Stimulated activated naive CD8-positive, alpha-beta T cell treated with anti-CD3 and anti-CD28 coated beads, Interleukin-15, amount 100 ng/mL, for 72 hours (primary cell): ENCODE results near the gene IL34.
"Not testable (repeated sequence)": the region's sequence is repeated elsewhere in the genome, so short reads cannot be mapped to it uniquely, and the experiment has no call there.

Source experiments
- ATAC-seq: fragments of 150-1000 bp; cut with Tn5 transposase; 2 replicates; pipeline ENCODE4 v1.10.0; 2021; ENCODE audit warnings: mild to moderate bottlenecking, moderate library complexity
- DNase-seq, 2 donors: peaks; one replicate each; pipeline ENCODE4 v3.0.0; 2021 to 2022
- H3K27ac Mint-ChIP-seq, 2 donors: one replicate each; pipeline ENCODE4 v1.8.0; 2022; ENCODE audit warnings: mild to moderate bottlenecking in 2 of 2, mixed read lengths in 2 of 2, moderate library complexity in 2 of 2
- H3K27me3 Mint-ChIP-seq: one replicate; pipeline ENCODE4 v1.8.0; 2022; ENCODE audit warnings: mixed read lengths
- H3K4me1 Mint-ChIP-seq: one replicate; pipeline ENCODE4 v1.8.0; 2022; ENCODE audit warnings: mild to moderate bottlenecking, mixed read lengths
- H3K4me3 Mint-ChIP-seq, 2 donors: one replicate each; pipeline ENCODE4 v1.8.0; 2022; ENCODE audit warnings: mild to moderate bottlenecking in 2 of 2, mixed read lengths in 2 of 2, moderate library complexity in 1 of 2
- H3K9me3 Mint-ChIP-seq, 2 donors: one replicate each; pipeline ENCODE4 v1.8.0; 2022; ENCODE audit warnings: mixed read lengths in 2 of 2

IL34 gene

DNA sequence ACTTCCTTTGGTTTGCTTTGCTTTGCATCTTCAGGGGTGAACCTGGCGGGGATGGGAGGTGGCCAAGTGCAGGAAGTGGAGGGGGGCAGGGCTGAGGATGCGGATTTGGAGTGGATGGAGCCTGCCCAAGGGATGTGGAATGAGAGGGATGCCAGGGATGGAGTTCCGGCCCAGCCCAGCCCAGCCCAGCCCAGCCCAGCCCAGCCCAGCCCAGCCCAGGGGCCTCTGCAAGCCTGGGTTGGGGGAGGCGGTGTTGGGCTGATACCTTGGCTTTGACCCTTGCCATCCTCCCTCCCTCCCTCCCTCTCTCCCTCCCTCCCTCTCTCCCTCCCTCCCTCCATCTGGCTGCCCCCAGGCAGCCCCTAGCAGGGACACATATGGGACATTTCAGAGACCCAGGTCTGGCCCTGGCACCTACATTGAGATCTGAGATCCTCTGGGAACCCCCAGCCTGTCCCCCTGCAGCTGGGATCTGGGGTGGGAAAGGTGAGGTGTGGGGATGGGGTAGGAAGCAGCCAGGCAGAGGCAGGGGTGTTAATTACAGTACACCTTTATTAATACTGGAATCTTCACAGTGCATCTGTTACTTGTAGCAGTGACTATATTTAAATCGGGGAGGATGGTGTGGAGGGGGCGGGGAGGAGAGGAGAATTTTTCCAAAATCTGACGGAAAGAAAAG, 14.5 kb downstream of the IL34 start:
- no peak for ATAC-seq
- no peak overlapping the region for H3K4me3 Mint-ChIP-seq
- H3K27ac Mint-ChIP-seq, result no peak overlapping the region
- no peak for DNase-seq
- no peaks in the 10 kb centered on the region for H3K27me3 Mint-ChIP-seq
- H3K4me1 Mint-ChIP-seq, result peaks cover 11% of the 10 kb centered on the region
- H3K9me3 Mint-ChIP-seq, result no peaks in the 10 kb centered on the region

- H3K27me3 Mint-ChIP-seq, result no peaks in the 10 kb centered on the region
- no peaks in the 10 kb centered on the region for H3K9me3 Mint-ChIP-seq
- no peak overlapping the region for H3K4me3 Mint-ChIP-seq
- H3K4me1 Mint-ChIP-seq, result peaks cover 11% of the 10 kb centered on the region
- no peak for DNase-seq
- peak overlapping the region in 1 of 2 donors; percentile 44 for H3K27ac Mint-ChIP-seq
- no peak for ATAC-seq
Observed at GRCh38 chr16:70661534-70661917, 15.2 kb downstream of the IL34 start.

DNA sequence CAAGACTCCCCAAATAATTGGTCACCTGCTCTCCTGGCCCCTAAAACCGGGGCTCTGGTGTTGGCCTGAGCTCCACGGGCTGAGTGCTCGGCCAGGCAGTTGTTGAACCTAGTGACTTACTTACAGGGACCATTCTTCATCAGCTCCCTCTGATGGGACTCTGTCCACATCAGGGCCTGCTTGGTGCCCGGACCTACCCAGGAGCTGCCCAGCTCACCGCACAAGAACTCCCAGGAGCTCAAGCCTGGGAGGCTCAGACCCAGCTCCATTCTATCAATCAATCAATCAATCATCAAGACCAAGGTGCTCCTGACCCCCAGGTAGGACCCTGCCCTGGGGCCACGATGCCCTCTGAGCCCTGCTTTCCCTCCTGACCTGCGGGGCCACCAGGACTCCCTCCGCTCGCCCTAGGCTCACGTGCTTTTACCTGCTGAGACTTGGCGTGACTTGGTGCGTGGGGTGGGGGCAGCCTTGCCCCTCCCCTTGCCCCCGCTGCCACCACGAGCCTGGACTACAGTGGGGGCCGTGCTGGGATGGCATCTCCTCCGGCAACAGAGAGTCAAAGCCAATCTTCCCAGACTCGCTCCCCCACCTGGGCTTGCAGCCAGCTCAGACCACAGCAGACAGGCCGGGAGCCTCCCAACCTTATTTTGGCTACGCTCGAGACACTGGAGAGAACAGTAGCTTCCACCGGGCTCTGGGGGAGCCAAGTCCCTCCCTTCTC, 15.7 kb downstream of the IL34 start:
- Mint-ChIP-seq H3K4me3 (no peak overlapping the region), H3K27ac (no peak overlapping the region), H3K4me1 (peaks cover 11% of the 10 kb centered on the region), H3K9me3 (no peaks in the 10 kb centered on the region), H3K27me3 (no peaks in the 10 kb centered on the region)
- no peak for ATAC-seq
- no peak for DNase-seq

- H3K27me3 Mint-ChIP-seq, result no peaks in the 10 kb centered on the region
- no peak for ATAC-seq
- no peak overlapping the region for H3K4me3 Mint-ChIP-seq
- peak overlapping the region in 1 of 2 donors; percentile 95 for H3K27ac Mint-ChIP-seq
- H3K4me1 Mint-ChIP-seq, result peaks cover 11% of the 10 kb centered on the region
- DNase-seq, result no peak
- no peaks in the 10 kb centered on the region for H3K9me3 Mint-ChIP-seq
Observed at GRCh38 chr16:70662991-70663523, 16.7 kb downstream of the IL34 start.

DNA sequence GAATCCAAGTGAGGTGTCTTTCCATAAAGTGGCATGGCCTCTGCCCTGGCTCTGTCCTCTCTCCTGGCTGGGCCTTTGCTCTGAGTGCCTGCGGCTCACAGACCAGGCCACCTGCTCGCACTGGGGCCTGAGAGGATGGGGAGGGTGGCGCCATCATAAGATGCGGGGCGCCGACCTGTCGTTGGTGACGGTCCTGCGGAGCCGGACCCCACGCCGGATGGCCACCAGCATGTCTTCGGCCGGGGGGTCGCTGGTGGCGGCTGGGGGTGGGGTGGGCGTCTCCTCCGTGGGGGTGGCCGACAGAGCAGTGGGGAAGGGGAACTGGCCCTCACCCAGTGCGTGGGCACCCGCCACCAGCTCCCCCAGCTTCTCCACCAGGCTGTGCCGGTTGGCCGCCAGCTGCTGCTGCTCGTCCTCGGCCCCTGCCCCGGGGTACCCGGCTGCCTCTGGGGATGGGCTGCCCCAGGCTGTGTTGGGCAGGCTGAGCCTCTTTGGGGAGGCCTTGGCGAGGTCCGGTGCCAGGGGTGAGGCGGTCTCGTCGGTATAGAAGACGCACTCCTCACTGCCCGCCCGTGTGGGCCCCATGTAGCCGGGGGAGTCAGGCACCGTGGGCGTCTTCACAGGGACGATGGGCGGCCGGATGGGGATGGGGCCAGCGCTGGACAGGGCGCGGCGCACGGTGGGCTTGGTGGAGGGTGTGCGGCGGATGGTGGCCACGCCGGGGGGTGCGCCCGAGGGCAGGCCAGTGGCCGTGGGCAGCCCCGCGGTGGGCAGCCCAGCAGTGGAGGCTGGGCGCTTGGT, 17.4 kb downstream of the IL34 start:
- no peaks in the 10 kb centered on the region for H3K9me3 Mint-ChIP-seq
- H3K4me1 Mint-ChIP-seq, result peaks cover 11% of the 10 kb centered on the region
- ATAC-seq (peak; percentile 61), DNase-seq (no peak)
- H3K4me3 Mint-ChIP-seq, result no peak overlapping the region
- H3K27me3 Mint-ChIP-seq, result no peaks in the 10 kb centered on the region
- H3K27ac Mint-ChIP-seq, result no peak overlapping the region

DNA sequence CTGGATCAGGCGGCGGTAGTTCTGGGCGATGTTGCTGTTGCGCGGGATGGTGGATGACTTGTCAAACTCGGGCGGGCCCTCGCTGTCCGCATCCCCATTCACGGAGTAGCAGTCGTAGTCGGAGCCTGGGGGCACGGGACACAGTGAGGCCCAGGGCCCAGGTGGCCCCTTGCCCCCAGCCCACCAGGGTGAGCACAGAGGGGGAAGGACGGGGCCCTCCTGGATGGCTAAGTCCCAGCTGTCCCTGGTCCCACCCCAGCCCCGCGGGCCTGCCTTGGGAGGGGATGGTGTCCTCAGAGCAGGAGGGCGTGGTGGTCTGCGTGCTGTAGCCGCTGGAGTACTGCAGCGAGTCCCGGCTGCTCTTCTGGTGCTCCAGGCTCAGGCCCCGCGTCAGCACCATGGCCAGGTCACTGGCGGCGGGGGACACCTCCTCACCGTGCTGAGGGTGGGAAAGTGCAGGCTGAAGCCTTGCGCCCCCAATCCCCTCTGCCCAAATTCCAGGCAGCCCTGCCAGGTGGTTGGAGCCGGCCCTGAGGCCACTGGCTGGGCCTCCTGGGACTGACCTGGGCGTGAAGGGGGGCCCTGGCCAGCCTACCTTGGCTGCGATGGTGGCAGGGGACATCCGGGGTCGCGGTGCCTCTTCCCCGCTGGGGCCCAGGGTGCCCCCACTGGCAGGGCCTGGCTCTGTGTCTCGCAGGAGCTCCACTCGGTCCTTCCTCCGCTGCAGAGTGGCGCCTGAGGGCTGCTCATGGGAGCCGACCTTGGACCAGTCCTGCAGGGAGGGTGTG, 18.2 kb downstream of the IL34 start:
- H3K4me3 Mint-ChIP-seq, result no peak overlapping the region
- DNase-seq (no peak), ATAC-seq (peak; percentile 46)
- no peaks in the 10 kb centered on the region for H3K9me3 Mint-ChIP-seq
- H3K27ac Mint-ChIP-seq, result no peak overlapping the region
- no peaks in the 10 kb centered on the region for H3K27me3 Mint-ChIP-seq
- H3K4me1 Mint-ChIP-seq, result peaks cover 11% of the 10 kb centered on the region

DNA sequence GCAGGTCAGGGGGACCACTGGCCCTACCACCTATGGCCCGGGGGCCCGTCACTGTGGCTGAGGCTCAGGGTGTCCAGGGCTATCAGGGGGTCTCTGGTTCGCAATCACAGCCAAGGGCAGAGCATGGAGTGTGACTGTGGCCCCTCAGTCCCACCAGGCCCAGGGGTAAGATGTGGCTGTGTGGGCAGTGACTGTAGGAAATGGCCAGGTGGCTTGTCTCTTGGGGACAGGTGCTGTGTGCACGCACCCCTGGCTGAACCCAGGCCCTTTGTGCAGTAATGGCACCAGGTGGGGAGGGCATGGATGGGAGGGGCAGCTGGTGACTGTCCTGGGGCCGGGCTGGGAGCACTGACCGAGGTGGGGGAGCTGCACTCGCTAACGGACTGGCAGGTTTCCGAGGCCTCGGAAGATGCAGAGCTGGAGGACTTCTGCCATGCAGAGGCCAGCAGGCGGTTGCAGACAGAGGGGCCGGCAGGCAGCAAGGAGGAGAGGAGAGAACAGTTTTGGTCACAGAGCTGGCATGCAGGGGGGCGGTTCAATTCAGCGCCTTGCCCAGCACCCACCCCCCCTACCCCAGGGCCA, 18.8 kb downstream of the IL34 start:
- Mint-ChIP-seq H3K4me3 (no peak overlapping the region), H3K4me1 (peaks cover 11% of the 10 kb centered on the region), H3K27me3 (no peaks in the 10 kb centered on the region), H3K27ac (no peak overlapping the region), H3K9me3 (no peaks in the 10 kb centered on the region)
- no peak for DNase-seq
- no peak for ATAC-seq

- no peaks in the 10 kb centered on the region for H3K9me3 Mint-ChIP-seq
- H3K4me1 Mint-ChIP-seq, result peaks cover 6% of the 10 kb centered on the region
- ATAC-seq (no peak), DNase-seq (no peak)
- no peak overlapping the region for H3K4me3 Mint-ChIP-seq
- no peaks in the 10 kb centered on the region for H3K27me3 Mint-ChIP-seq
- H3K27ac Mint-ChIP-seq, result peak overlapping the region in 1 of 2 donors; percentile 72
Observed at GRCh38 chr16:70665806-70666735, 19.7 kb downstream of the IL34 start.

- Mint-ChIP-seq H3K9me3 (no peaks in the 10 kb centered on the region), H3K4me1 (no peaks in the 10 kb centered on the region), H3K27ac (peak overlapping the region in 1 of 2 donors; percentile 44), H3K4me3 (no peak overlapping the region), H3K27me3 (no peaks in the 10 kb centered on the region)
- ATAC-seq (no peak), DNase-seq (no peak)
Observed at GRCh38 chr16:70670175-70670574, 23.8 kb downstream of the IL34 start.

- not testable (repeated sequence) for ATAC-seq, H3K9me3 Mint-ChIP-seq, H3K4me3 Mint-ChIP-seq, H3K27ac Mint-ChIP-seq, H3K4me1 Mint-ChIP-seq, DNase-seq, H3K27me3 Mint-ChIP-seq
Observed at GRCh38 chr16:70670938-70671337, 24.6 kb downstream of the IL34 start.

DNA sequence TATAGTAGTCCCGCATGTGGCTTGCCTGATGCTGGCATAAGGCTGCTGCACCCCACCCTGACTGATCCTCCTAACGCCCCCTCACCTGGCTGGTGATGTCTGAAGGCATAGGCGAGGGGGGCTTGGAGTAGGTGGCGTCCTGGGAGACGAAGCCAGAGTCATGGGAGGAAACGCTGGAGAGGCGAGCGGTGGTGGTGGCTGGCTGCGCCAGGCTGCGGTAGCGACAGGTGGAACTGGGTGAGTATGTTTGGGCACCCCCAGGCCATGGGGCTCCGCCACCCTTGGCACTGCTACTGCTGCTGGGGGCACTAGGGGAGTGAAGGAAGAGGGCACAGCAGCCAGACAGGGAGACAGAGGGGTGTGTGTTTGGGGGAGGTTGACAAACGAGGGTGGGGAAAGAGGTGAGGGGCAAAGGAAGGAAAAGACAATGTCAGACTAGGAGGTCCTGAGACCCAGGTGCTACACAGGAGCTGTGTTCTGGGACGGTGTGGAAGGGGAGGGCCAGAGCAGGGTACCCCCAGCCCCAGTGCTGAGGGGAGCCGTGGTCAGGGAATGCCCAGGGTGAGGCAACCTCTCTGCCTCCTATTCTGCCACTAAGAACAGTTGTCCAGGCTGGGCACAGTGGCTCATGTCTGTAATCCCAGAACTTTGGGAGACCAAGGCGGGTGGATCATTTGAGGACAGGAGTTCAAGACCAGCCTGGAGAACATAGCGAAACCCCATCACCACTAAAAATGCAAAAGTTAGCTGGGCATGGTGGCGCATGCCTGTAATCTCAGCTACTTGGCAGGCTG, 28.1 kb downstream of the IL34 start:
- DNase-seq (no peak), ATAC-seq (no peak)
- H3K4me3 Mint-ChIP-seq, result no peak overlapping the region
- no peaks in the 10 kb centered on the region for H3K27me3 Mint-ChIP-seq
- H3K9me3 Mint-ChIP-seq, result no peaks in the 10 kb centered on the region
- H3K27ac Mint-ChIP-seq, result peak overlapping the region in 1 of 2 donors; percentile 36
- peaks cover 10% of the 10 kb centered on the region for H3K4me1 Mint-ChIP-seq

DNA sequence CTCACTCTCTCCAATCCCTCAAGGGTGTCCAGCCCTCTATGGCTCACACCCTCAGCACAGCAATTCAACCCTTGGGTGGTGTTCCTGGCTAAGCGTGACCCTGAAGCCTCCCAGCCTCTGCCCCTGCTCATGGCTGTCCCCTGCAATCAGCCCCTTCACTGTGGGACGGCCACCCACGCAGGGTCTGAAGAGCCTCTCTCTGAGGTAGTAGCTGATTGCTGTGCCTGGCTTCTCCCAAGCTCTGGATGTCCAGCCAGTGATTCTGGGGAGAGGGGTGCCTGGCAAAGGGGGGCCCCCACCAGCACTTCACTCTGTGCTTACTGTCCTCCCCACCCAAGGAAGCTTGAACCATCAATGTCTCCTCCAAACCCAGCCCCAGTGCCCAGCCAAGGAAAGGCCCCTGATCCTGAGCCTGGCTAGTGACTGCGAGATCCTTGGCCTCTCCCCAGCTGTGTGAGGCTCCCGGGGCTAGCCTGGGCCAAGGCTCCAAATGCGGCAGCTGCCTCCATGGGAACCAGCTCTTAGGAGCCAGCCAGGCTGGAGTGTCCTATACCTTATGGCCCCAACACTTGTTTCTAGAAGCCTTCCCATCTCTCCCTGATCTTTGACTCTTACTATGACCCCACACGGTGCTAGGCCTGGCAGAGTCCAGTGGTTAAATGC, 29.6 kb downstream of the IL34 start:
- Mint-ChIP-seq H3K27ac (peak overlapping the region in 1 of 2 donors; percentile 55), H3K27me3 (no peaks in the 10 kb centered on the region), H3K9me3 (no peaks in the 10 kb centered on the region), H3K4me1 (peaks cover 21% of the 10 kb centered on the region), H3K4me3 (no peak overlapping the region)
- ATAC-seq (no peak), DNase-seq (no peak)
